ENCODE measurements around the gene ADTRP. TPM values are rescaled to one million over a fixed set of nuclear protein-coding genes. Genes with fewer than 3 reads are reported as not detected.

Gene ADTRP
- total and polyA plus RNA-seq, 2 of the 13 experiments (the other 11 are each of a cell fraction or from before 2014, with no cell fraction given), result not detected

- in situ Hi-C loops (cut with HindIII; ENCODE audit: extremely low pct_ligation_motif_present, low pct_unique_long_range_greater_than_20kb) (no loop called here), intact Hi-C loops (cut with micrococcal nuclease; ENCODE audit: unreplicated experiment) (loop anchor here (5.0 kb wide), 1 partner anchor 115 kb away; no protein-coding TSS in a partner anchor)
- H2AFZ ChIP-seq (ENCODE audit: low read length), result no peak overlapping the region
- ATAC-seq (no peak), DNase-seq (ENCODE audit: low spot score) (no peak), FAIRE-seq (no peak)
- H3K36me3 ChIP-seq (replicated peaks in 1 of 2; ENCODE audit: control insufficient read depth in 1 of 2, insufficient read depth in 2 of 2, low read length in 2 of 2), result no peaks in the 10 kb centered on the region
- 28% methylated on average over 4 of the region's 4 CpGs for WGBS (ENCODE audit: low lambda C conversion rate)
- no peaks in the 10 kb centered on the region for H3K79me2 ChIP-seq (ENCODE audit: insufficient read depth, low read length)
- H3K9ac ChIP-seq (ENCODE audit: insufficient read depth, low read depth, low read length), result no peak overlapping the region
- no peak overlapping the region for H3K27ac ChIP-seq (ENCODE audit: extremely low read length, insufficient read depth, low read length)
- no peaks in the 10 kb centered on the region for H3K4me1 ChIP-seq (ENCODE audit: insufficient read depth, low read length)
- ChIA-PET CTCF (ENCODE audit: low intra/inter-chr PET ratio, low total read pairs) (no interaction called here), POLR2A (no interaction called here)
- 0 out of 2 replicates have a peak, but pooled peaks have one; percentile 23 for TF ChIP-seq MNT (IDR thresholded peaks at IDR 0.05)
- TF ChIP-seq SIX1 (CRISPR knock-in tag; IDR thresholded peaks at IDR 0.05; ENCODE audit: borderline replicate concordance), result no peak
- no peak overlapping the region for H3K4me2 ChIP-seq (ENCODE audit: low read depth, low read length)
- H3K4me3 ChIP-seq (replicated peaks in 1 of 3; ENCODE audit: insufficient read depth in 1 of 3, low read depth in 2 of 3, low read length in 3 of 3), result no peak overlapping the region
- no peaks in the 10 kb centered on the region for H4K20me1 ChIP-seq (ENCODE audit: insufficient read depth, low read length)
- BruUV-seq (replicated peaks), result no TSS peak
- H3K27me3 ChIP-seq (ENCODE audit: control insufficient read depth in 1 of 2, insufficient read depth in 2 of 2, low read length in 2 of 2), result no peaks in the 10 kb centered on the region
- no peaks in the 10 kb centered on the region for H3K9me3 ChIP-seq (ENCODE audit: low read length)
Measured at GRCh38 chr6:11702089-11702488, 76.5 kb downstream of the ADTRP start.

GRCh38 chr6:11701573-11701972 lies 77.0 kb downstream of the ADTRP start:
- FAIRE-seq, result no peak
- intact Hi-C loops (cut with micrococcal nuclease; ENCODE audit: unreplicated experiment) (loop anchor here (2.0 to 5.0 kb wide), 2 partner anchors 114 to 333 kb away; no protein-coding TSS in a partner anchor), in situ Hi-C loops (cut with HindIII; ENCODE audit: extremely low pct_ligation_motif_present, low pct_unique_long_range_greater_than_20kb) (no loop called here)
- BruUV-seq (replicated peaks), result no TSS peak
- Histone ChIP-seq H3K4me2 (ENCODE audit: low read depth, low read length) (no peak overlapping the region), H3K27me3 (ENCODE audit: control insufficient read depth in 1 of 2, insufficient read depth in 2 of 2, low read length in 2 of 2) (no peaks in the 10 kb centered on the region), H3K27ac (ENCODE audit: extremely low read length, insufficient read depth, low read length) (no peak overlapping the region), H3K36me3 (replicated peaks in 1 of 2; ENCODE audit: control insufficient read depth in 1 of 2, insufficient read depth in 2 of 2, low read length in 2 of 2) (no peaks in the 10 kb centered on the region), H3K4me1 (ENCODE audit: insufficient read depth, low read length) (no peaks in the 10 kb centered on the region), H2AFZ (ENCODE audit: low read length) (no peak overlapping the region), H4K20me1 (ENCODE audit: insufficient read depth, low read length) (no peaks in the 10 kb centered on the region), H3K9me3 (ENCODE audit: low read length) (no peaks in the 10 kb centered on the region), H3K4me3 (replicated peaks in 1 of 3; ENCODE audit: insufficient read depth in 1 of 3, low read depth in 2 of 3, low read length in 3 of 3) (no peak overlapping the region), H3K79me2 (ENCODE audit: insufficient read depth, low read length) (no peaks in the 10 kb centered on the region), H3K9ac (ENCODE audit: insufficient read depth, low read depth, low read length) (no peak overlapping the region)
- DNase-seq (ENCODE audit: low spot score), result no peak
- ChIA-PET POLR2A (no interaction called here), CTCF (ENCODE audit: low intra/inter-chr PET ratio, low total read pairs) (no interaction called here)
- ATAC-seq, result no peak
- 35% methylated on average over 6 of the region's 6 CpGs for WGBS (ENCODE audit: low lambda C conversion rate)
- TF ChIP-seq MTF2 (CRISPR knock-in tag; IDR thresholded peaks at IDR 0.05; ENCODE audit: borderline replicate concordance) (no peak), MXD1 (CRISPR knock-in tag; IDR thresholded peaks at IDR 0.05) (no peak), IRF1 (CRISPR knock-in tag; IDR thresholded peaks at IDR 0.05; ENCODE audit: low read depth) (no peak), ZNF891 (CRISPR knock-in tag; IDR thresholded peaks at IDR 0.05) (no peak), JDP2 (CRISPR knock-in tag; IDR thresholded peaks at IDR 0.05; ENCODE audit: borderline replicate concordance) (no peak), ZNF367 (CRISPR knock-in tag; IDR thresholded peaks at IDR 0.05; ENCODE audit: borderline replicate concordance) (no peak), E2F2 (CRISPR knock-in tag; IDR thresholded peaks at IDR 0.05; ENCODE audit: borderline replicate concordance) (no peak), JARID2 (CRISPR knock-in tag; IDR thresholded peaks at IDR 0.05; ENCODE audit: insufficient replicate concordance) (no peak), CREB1 (IDR thresholded peaks at IDR 0.05) (no peak), CREB1 (CRISPR knock-in tag; IDR thresholded peaks at IDR 0.05) (no peak), KDM2A (CRISPR knock-in tag; IDR thresholded peaks at IDR 0.05; ENCODE audit: borderline replicate concordance, low read depth) (no peak), ZNF737 (CRISPR knock-in tag; IDR thresholded peaks at IDR 0.05; ENCODE audit: borderline replicate concordance) (no peak), HOXD1 (CRISPR knock-in tag; IDR thresholded peaks at IDR 0.05) (no peak), XRCC5 (optimal IDR thresholded peaks at IDR 0.05; ENCODE audit: low read length) (no peak), ZNF121 (CRISPR knock-in tag; IDR thresholded peaks at IDR 0.05) (no peak)

All from HepG2 (cell line).